ENCODE results near the gene NXPH4. TPM values are rescaled to one million over a fixed set of nuclear protein-coding genes. Genes with fewer than 3 reads are reported as not detected.
A peak's percentile ranks its signal among the peaks of the same experiment; 100 is the strongest.

NXPH4 gene
- total RNA-seq, 1 experiment from 2014 or later = 5.4 TPM

GRCh38 chr12:57234571-57235016 lies 18.0 kb downstream of the NXPH4 start:
- in situ Hi-C loops (cut with HindIII; ENCODE audit: low pct_unique_long_range_greater_than_20kb, low sequenced_read_pairs) = no loop called here
- DNase-seq (ENCODE audit: low read depth, low spot score) = no peak

DNA sequence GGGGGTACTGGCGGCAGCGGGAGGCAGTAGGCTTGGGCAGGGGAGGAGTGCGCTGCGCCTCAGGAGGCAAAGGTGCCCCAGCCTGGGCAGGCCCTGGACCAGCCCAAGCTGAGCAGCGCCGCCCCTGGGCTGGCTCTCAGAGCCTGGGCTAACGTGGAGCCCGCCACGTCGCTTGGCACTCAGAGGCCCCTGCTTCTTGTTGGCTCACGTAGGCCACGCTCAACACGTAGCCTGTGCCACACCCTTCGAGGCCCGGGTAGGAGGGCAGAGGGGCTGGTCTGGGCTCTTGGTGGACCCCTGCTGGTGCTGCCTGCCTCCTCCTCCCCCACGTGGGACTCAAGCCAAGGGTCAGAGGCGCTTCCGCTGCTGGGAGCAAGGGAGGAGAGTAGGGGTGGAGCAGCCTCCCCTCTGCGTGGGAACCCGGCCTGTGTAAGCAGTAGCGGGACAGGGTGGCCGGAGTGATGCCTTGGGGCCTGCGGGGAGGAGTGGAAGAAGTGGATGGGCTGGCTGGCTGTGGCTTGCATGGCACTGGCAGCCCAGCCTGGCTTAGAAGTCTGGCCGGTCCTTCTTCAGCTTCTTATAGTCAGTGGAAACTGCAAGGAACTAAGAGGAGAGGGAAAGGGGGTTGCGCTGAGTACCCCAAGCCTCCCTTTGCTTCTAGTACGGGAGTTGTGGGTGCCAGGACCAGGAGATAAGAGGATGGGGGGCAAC lies 18.6 kb downstream of the NXPH4 start:
- in situ Hi-C loops (cut with HindIII; ENCODE audit: low pct_unique_long_range_greater_than_20kb, low sequenced_read_pairs) = no loop called here
- no peak for DNase-seq (ENCODE audit: low read depth, low spot score)

DNA sequence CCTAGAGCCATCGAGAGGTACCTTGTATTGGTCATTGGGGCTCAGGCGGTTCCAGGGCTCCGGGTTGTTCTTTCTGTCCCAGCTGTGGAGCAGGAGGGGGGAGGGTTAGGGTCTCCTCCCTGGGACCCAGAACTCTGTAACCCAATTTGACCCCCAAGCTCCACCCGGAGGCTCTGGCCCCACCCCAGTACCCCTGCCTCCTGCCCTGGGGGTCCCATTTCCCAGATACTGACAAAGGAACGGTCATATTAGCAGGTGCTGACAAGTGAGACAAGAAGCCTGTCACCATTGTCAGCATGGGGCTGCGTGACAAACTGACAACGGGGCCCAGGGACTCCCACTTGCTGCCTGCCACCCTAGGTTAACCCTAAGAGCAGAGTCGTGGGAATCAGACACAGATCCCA lies 19.1 kb downstream of the NXPH4 start:
- in situ Hi-C loops (cut with HindIII; ENCODE audit: low pct_unique_long_range_greater_than_20kb, low sequenced_read_pairs) = no loop called here
- DNase-seq (ENCODE audit: low read depth, low spot score) = no peak

- no peak for DNase-seq (ENCODE audit: low read depth, low spot score)
- in situ Hi-C loops (cut with HindIII; ENCODE audit: low pct_unique_long_range_greater_than_20kb, low sequenced_read_pairs) = no loop called here
Observed at GRCh38 chr12:57236201-57236924, 19.8 kb downstream of the NXPH4 start.

DNA sequence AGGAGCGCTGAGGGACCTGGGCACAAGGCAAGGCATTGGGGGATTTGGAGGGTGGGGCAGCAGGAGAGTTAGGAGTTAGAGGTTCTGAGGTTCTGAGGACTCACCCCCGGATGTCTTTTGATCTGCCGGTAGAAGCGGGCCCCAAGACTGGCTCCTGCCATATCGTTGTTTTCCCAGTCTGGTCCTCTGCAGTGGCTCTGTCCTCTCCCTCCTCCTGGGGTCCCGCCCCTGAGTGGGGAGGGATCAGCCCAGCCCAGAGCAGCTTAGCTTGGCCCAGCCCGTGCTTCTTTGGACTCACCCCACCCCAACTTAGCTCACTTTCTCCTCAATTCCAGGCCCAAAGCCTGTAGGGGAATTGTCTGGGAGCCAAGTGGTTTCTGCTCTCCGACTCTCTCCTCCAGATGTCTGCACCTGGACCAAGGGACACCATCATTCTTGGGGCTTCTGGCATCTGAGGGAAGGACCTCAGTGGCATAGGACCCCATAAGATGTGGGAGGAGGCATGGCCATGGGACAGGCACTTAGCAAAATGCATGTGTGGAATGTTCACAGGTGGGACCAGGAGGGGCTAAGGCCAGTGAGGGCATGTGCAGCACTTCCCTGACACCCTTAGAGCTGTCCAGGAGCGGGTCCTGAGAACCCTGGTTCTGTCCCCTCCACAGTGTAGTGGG lies 20.5 kb downstream of the NXPH4 start:
- in situ Hi-C loops (cut with HindIII; ENCODE audit: low pct_unique_long_range_greater_than_20kb, low sequenced_read_pairs) = no loop called here
- no peak for DNase-seq (ENCODE audit: low read depth, low spot score)

DNA sequence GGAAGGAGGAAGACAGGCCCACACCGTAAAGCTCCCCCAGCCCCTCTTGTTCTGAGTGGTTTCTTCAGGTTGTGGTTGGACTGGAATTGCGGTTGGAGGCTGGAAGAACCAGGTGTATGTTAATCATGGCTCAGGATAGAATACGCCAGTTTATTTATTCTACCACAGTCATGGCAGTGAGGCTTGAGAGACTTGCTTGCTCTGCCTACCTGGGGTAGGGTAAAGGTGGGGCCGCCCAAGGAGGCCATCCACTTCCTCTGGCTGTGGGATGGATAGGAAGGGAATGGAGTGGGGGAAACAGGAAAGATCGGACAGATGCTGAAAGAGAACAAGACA lies 21.0 kb downstream of the NXPH4 start:
- DNase-seq (ENCODE audit: low read depth, low spot score) = no peak
- in situ Hi-C loops (cut with HindIII; ENCODE audit: low pct_unique_long_range_greater_than_20kb, low sequenced_read_pairs) = no loop called here

- in situ Hi-C loops (cut with HindIII; ENCODE audit: low pct_unique_long_range_greater_than_20kb, low sequenced_read_pairs) = no loop called here
- no peak for DNase-seq (ENCODE audit: low read depth, low spot score)
Observed at GRCh38 chr12:57237932-57238853, 21.6 kb downstream of the NXPH4 start.

GRCh38 chr12:57238854-57239554 lies 22.4 kb downstream of the NXPH4 start:
- in situ Hi-C loops (cut with HindIII; ENCODE audit: low pct_unique_long_range_greater_than_20kb, low sequenced_read_pairs) = no loop called here
- DNase-seq (ENCODE audit: low read depth, low spot score) = peak; percentile 86

- in situ Hi-C loops (cut with HindIII; ENCODE audit: low pct_unique_long_range_greater_than_20kb, low sequenced_read_pairs) = no loop called here
Observed at GRCh38 chr12:57239587-57240065, 23.0 kb downstream of the NXPH4 start.

DNA sequence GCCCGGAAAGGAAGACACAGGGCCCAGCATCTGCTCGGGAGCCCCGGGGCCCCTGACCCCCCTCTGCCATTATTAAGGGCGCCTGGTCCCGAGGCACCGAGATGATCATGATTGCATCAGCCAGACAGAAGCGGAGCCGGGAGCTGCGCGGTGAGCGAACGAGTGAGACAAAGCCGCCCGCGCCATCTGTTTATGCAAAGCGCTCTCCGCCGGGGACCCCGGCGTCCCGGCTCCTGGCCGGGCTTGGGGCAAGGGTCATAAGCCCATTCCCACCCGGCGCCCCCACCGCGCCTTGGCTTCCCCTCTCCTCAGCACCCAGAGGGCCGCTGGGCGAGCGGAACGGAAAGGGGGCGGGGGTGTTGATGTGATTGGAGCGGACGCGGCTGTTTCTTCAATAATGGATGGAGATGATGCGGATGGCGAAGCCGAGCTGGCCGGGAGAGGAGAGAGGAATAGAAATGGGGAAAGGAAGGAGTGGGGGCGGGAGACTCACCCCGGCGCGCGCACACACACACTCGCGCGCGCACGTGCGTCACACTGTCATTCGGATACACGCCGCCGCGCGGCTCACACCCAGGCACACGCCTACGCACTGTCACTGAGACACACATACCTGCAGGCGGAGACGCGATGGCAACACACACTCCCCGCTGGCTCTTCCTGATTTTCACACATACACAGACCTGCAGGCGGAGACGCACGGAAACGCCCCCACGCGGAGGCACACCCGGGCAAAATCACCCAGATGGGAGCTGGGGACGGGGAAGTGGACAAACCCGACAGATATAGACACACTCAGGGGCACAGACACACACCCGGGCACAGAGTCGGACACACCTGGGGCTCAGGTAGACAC lies 23.7 kb downstream of the NXPH4 start:
- in situ Hi-C loops (cut with HindIII; ENCODE audit: low pct_unique_long_range_greater_than_20kb, low sequenced_read_pairs) = no loop called here
- no peak for DNase-seq (ENCODE audit: low read depth, low spot score)

More at GRCh38 chr12:57239587-57240065, 23.0 kb downstream of the NXPH4 start:
- no peak for DNase-seq (ENCODE audit: low read depth, low spot score)

GRCh38 chr12:57240926-57241401 lies 24.4 kb downstream of the NXPH4 start:
- in situ Hi-C loops (cut with HindIII; ENCODE audit: low pct_unique_long_range_greater_than_20kb, low sequenced_read_pairs) = no loop called here
- DNase-seq (ENCODE audit: low read depth, low spot score) = no peak

- DNase-seq (ENCODE audit: low read depth, low spot score) = no peak
- in situ Hi-C loops (cut with HindIII; ENCODE audit: low pct_unique_long_range_greater_than_20kb, low sequenced_read_pairs) = no loop called here
Observed at GRCh38 chr12:57241402-57242310, 25.1 kb downstream of the NXPH4 start.

- in situ Hi-C loops (cut with HindIII; ENCODE audit: low pct_unique_long_range_greater_than_20kb, low sequenced_read_pairs) = no loop called here
- no peak for DNase-seq (ENCODE audit: low read depth, low spot score)
Observed at GRCh38 chr12:57242329-57242690, 25.7 kb downstream of the NXPH4 start.

- in situ Hi-C loops (cut with HindIII; ENCODE audit: low pct_unique_long_range_greater_than_20kb, low sequenced_read_pairs) = no loop called here
Observed at GRCh38 chr12:57242691-57243454, 26.3 kb downstream of the NXPH4 start.

More at GRCh38 chr12:57242691-57243454, 26.3 kb downstream of the NXPH4 start:
- peak; percentile 66 for DNase-seq (ENCODE audit: low read depth, low spot score)
